Gastroesophageal sphincter (tissue), 4 donors: Measurements from ENCODE around the gene MYG1. TPM values are rescaled to one million over a fixed set of nuclear protein-coding genes. Genes with fewer than 3 reads are reported as not detected.

Source experiments
- ATAC-seq: fragments of 150-250 bp; one replicate; pipeline ENCODE4 v1.9.1; 2016; ENCODE audit warnings: mild to moderate bottlenecking, moderate library complexity
- H3K27ac ChIP-seq, 4 donors: fragments of 200-600 bp; sonication (generic) in 3 of 4; 1 replicate in 3 of 4; 2 replicates in 1 of 4; pipeline ENCODE4 v1.5.1; 2016 to 2019
- H3K27me3 ChIP-seq: fragments of 200-600 bp; sonication (generic); one replicate; pipeline ENCODE4 v1.5.1; 2019
- H3K36me3 ChIP-seq, 2 donors: fragments of 200-600 bp; sonication (generic); one replicate each; pipeline ENCODE4 v1.5.1; 2019; ENCODE audit warnings: control low read depth in 1 of 2
- H3K4me1 ChIP-seq, 3 donors: fragments of 200-600 bp; sonication (generic); 1 replicate in 2 of 3; 2 replicates in 1 of 3; pipeline ENCODE4 v1.5.1; 2016 to 2019; ENCODE audit warnings: control low read depth in 2 of 3
- H3K4me3 ChIP-seq, 2 donors: fragments of 200-600 bp; sonication (generic); one replicate each; pipeline ENCODE4 v1.5.1; 2019; ENCODE audit warnings: mild to moderate bottlenecking in 1 of 2, moderate library complexity in 1 of 2
- H3K9me3 ChIP-seq, 3 donors: fragments of 200-600 bp; sonication (generic); one replicate each; pipeline ENCODE4 v1.5.1; 2017 to 2019; ENCODE audit warnings: control low read depth in 2 of 3
- EP300 ChIP-seq: sonication (generic); formaldehyde crosslinking; IDR thresholded peaks from one replicate; pipeline ENCODE4 v1.6.1; 2017; ENCODE audit warnings: antibody characterized with exemption, mild to moderate bottlenecking
- POLR2A ChIP-seq, 2 donors: fragments of 450-650 bp; IDR thresholded peaks; one replicate each; pipeline ENCODE4 v1.6.1; 2017; ENCODE audit warnings: antibody characterized with exemption in 2 of 2, mild to moderate bottlenecking in 2 of 2, moderate library complexity in 1 of 2
- POLR2AphosphoS5 ChIP-seq: sonication (generic); formaldehyde crosslinking; IDR thresholded peaks from one replicate; pipeline ENCODE4 v1.6.1; 2017; ENCODE audit warnings: antibody characterized with exemption
- WGBS, 2 donors: methylation state at CpG; one replicate each; pipeline ENCODE4 v1.1.5; 2018; ENCODE audit warnings: low coverage in 1 of 2; 5-methylcytosine and 5-hydroxymethylcytosine counted together
- total RNA-seq, 4 donors: library from RNA; depleted of rRNA; stranded (reverse); fragments of >200 nt; gene quantifications; one replicate each; pipeline ENCODE4 v1.1.0, GENCODE V29; 2016
- TF ChIP-seq, protein P1 (sequence below), 4 experiments: fragments of 200-600 bp in 2 of 4; fragments of 450-650 bp in 2 of 4; sonication (generic) in 1 of 4; IDR thresholded peaks; one replicate each; pipeline ENCODE4 v1.5.1; 2017 to 2019; ENCODE audit warnings: antibody characterized with exemption in 4 of 4, mild to moderate bottlenecking in 2 of 4, moderate library complexity in 2 of 4

The MYG1 gene
- total RNA-seq, 4 donors from 2014 or later, result 40.9 to 49.2 (median 46.3) TPM

DNA sequence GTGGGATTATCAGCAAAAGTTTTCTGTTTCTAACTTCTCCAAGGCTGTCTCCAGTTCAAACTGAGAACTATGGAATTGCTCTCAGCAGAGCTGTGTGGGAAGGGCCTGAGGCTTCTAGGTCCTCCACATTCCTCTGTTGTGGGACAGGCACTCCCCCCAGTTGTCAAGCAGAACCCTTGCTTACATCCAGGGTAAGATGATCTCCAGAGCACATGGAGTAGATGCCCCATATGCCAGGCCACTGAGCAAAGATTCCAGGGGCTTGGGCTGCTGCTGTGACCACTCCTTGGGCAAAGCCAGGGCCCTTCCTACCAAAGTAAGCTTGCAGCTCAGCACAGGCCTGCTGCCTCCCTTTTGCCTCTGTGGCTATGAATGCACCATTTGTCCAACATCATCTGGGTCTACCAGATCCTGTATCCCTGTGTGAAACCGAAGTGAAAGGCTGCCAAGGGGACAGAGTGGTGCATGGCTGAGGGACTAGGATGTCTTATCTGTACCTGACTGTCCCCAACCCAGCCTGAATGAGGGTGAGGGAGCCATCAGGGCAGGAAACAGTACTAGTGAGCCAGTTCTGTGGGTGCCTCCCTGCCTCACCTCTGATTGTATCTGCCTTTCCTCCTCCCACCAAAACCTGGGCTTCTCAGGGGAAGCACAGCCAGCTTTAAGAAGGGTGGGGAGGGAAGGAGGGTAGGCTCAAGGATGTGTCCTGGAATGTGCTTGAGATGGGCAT lies 44.5 kb upstream of the MYG1 start:
- Histone ChIP-seq H3K4me3 (no peak overlapping the region), H3K27ac (no peak overlapping the region), H3K36me3 (peaks cover 0 to 31% of the 10 kb centered on the region in 2 donors), H3K4me1 (peaks cover 0 to 39% (median 21%) of the 10 kb centered on the region in 3 donors), H3K9me3 (no peaks in the 10 kb centered on the region), H3K27me3 (no peaks in the 10 kb centered on the region)
- no CpG with 5 or more reads among the region's 1 CpG for WGBS, 2 donors
- TF ChIP-seq, protein P1, sequence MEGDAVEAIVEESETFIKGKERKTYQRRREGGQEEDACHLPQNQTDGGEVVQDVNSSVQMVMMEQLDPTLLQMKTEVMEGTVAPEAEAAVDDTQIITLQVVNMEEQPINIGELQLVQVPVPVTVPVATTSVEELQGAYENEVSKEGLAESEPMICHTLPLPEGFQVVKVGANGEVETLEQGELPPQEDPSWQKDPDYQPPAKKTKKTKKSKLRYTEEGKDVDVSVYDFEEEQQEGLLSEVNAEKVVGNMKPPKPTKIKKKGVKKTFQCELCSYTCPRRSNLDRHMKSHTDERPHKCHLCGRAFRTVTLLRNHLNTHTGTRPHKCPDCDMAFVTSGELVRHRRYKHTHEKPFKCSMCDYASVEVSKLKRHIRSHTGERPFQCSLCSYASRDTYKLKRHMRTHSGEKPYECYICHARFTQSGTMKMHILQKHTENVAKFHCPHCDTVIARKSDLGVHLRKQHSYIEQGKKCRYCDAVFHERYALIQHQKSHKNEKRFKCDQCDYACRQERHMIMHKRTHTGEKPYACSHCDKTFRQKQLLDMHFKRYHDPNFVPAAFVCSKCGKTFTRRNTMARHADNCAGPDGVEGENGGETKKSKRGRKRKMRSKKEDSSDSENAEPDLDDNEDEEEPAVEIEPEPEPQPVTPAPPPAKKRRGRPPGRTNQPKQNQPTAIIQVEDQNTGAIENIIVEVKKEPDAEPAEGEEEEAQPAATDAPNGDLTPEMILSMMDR (IDR thresholded peaks at IDR 0.05), result no peak
- TF ChIP-seq POLR2A (IDR thresholded peaks at IDR 0.05) (no peak), EP300 (no peak), POLR2AphosphoS5 (no peak)
- no peak for ATAC-seq

DNA sequence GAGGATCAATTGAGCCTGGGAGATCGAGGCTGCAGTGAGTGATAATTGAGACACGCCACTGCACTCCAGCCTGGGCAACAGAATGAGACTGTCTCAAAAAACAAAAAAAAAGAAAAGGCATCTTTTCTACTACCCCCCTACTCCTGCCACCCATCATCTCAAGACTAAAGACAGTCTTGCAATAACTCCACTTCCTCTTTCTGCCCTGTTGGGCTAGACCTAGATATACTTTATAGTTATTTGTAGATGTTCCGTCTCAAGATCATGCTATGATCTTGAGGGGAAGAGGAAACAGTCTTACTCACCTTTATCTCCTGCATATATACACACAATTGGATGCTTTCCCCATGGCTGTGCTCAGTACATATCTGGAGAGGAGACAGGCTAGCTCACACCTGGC lies 43.5 kb upstream of the MYG1 start:
- TF ChIP-seq POLR2AphosphoS5 (no peak), EP300 (no peak), POLR2A (IDR thresholded peaks at IDR 0.05) (no peak)
- TF ChIP-seq, protein P1 (IDR thresholded peaks at IDR 0.05), result no peak
- no peak overlapping the region for H3K27ac ChIP-seq
- H3K36me3 ChIP-seq, result peaks cover 0 to 31% of the 10 kb centered on the region in 2 donors
- no peak for ATAC-seq
- H3K4me3 ChIP-seq, result no peak overlapping the region
- H3K9me3 ChIP-seq, result no peaks in the 10 kb centered on the region
- no peaks in the 10 kb centered on the region for H3K27me3 ChIP-seq
- H3K4me1 ChIP-seq, result peaks cover 0 to 29% (median 18%) of the 10 kb centered on the region in 3 donors
- WGBS, 2 donors, result 72 to 88% methylated on average over 3 of the region's 3 CpGs

DNA sequence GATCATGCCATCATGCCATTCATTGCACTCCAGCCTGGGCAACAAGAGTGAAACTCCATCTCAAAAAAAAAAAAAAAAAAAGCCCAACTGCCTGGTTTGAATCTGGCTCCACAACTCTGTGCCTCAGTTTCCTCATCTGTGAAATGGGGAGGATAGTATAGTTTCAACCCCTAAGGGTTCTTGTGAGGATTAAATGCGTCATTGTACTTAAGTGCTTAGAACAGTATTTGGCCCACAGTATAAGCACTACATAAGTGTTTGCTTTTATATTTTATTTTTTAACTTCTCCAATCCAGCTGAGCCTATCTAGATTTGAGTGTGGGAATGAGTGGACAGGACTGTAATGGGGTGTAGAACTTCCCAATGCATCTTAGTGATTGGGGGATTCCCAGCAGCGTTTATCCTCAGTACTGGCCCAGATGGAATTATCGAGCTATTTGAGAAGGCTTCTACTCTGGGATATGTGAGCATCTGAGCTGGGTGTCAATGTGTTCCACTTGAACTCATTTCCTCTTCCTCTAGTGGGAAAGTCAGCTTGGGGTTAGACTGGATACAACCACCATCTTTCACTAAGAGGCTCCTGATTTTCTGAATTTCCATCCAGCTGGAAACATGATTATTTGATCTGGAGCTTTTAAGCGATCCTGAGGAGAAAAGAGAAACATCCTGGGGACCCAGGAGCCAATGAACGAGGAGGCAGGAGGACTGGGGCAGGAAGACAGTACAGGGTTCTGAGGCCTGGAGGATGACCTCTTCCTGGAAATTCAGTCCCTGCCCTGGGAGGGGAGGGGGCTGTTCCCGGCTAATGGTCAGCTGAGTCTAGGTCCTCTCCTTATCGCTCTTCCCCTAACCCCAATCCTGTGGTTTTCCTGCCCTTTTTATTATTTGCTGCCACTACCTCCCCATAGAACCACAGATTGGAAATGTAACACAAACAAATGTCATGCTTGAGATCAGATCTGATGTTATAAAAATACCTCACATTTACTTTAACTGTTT lies 40.7 kb upstream of the MYG1 start:
- Histone ChIP-seq H3K27ac (no peak overlapping the region), H3K9me3 (no peaks in the 10 kb centered on the region), H3K4me3 (no peak overlapping the region), H3K27me3 (no peaks in the 10 kb centered on the region), H3K4me1 (peaks cover 0 to 7% (median 2%) of the 10 kb centered on the region in 3 donors), H3K36me3 (peaks cover 0 to 21% of the 10 kb centered on the region in 2 donors)
- WGBS, 2 donors, result 44 to 71% methylated on average over 6 to 7 of the region's 7 CpGs
- TF ChIP-seq, protein P1 (IDR thresholded peaks at IDR 0.05), result no peak
- TF ChIP-seq POLR2AphosphoS5, result no peak
- no peak for TF ChIP-seq POLR2A (IDR thresholded peaks at IDR 0.05)
- TF ChIP-seq EP300, result no peak
- ATAC-seq, result no peak

DNA sequence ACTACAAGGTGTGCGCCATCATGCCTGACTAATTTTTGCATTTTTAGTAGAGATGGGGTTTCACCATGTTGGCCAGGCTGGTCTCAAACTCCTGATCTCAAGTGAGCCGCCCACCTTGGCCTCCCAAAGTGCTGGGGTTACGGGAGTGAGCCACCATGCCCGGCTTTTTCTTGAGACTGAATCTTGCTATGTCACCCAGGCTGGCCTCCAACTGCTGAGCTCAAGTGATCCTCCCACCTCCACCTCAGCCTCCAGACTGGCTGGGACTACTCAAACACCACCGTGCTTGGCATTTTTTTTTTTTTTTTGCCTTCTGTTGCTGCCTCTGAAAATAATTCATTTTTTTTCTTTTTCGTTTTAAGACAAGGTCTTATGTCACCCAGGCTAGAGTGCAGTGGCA lies 39.6 kb upstream of the MYG1 start:
- no peak overlapping the region for H3K27ac ChIP-seq
- 63 to 89% methylated on average over 3 of the region's 6 CpGs for WGBS, 2 donors
- no peaks in the 10 kb centered on the region for H3K4me1 ChIP-seq
- no peaks in the 10 kb centered on the region for H3K27me3 ChIP-seq
- no peaks in the 10 kb centered on the region for H3K9me3 ChIP-seq
- H3K36me3 ChIP-seq, result peaks cover 0 to 10% of the 10 kb centered on the region in 2 donors
- H3K4me3 ChIP-seq, result no peak overlapping the region
- TF ChIP-seq POLR2AphosphoS5, result no peak
- TF ChIP-seq, protein P1 (IDR thresholded peaks at IDR 0.05), result no peak
- no peak for ATAC-seq
